H9 (cell line): ENCODE results near the gene FOXP2. TPM values are rescaled to one million over a fixed set of nuclear protein-coding genes. Genes with fewer than 3 reads are reported as not detected.

Experiments used
- DNase-seq: peaks from one replicate; pipeline ENCODE4 v3.0.0-alpha.2; 2017
- H2AFZ ChIP-seq: one replicate; pipeline ENCODE4 v1.6.1; 2013; ENCODE audit warnings: mild to moderate bottlenecking, low read length, control low read depth, moderate library complexity
- H2AK5ac ChIP-seq: 2 replicates; pipeline ENCODE4 v1.6.1; 2013; ENCODE audit warnings: low read length, control low read depth, mixed read lengths; ENCODE audit not compliant: insufficient read length
- H2BK120ac ChIP-seq: one replicate; pipeline ENCODE4 v1.6.1; 2013; ENCODE audit warnings: low read depth, mild to moderate bottlenecking, low read length, control low read depth, inconsistent platforms; ENCODE audit not compliant: poor library complexity, severe bottlenecking
- H2BK12ac ChIP-seq: 2 replicates; pipeline ENCODE4 v1.6.1; 2013; ENCODE audit warnings: low read length, control low read depth, mixed read lengths, low read depth; ENCODE audit not compliant: insufficient read length
- H2BK15ac ChIP-seq: 2 replicates; pipeline ENCODE4 v1.6.1; 2013; ENCODE audit warnings: low read depth, low read length, control low read depth
- H2BK20ac ChIP-seq: one replicate; pipeline ENCODE4 v1.6.1; 2013; ENCODE audit warnings: low read depth, mild to moderate bottlenecking, low read length, control low read depth, inconsistent platforms; ENCODE audit not compliant: poor library complexity, severe bottlenecking
- H2BK5ac ChIP-seq: 2 replicates; pipeline ENCODE4 v1.6.1; 2013; ENCODE audit warnings: low read length, control low read depth, mixed read lengths; ENCODE audit not compliant: insufficient read length
- H3K14ac ChIP-seq: 2 replicates; pipeline ENCODE4 v1.6.1; 2013; ENCODE audit warnings: low read length, control low read depth; ENCODE audit not compliant: insufficient read depth
- H3K18ac ChIP-seq: 2 replicates; pipeline ENCODE4 v1.6.1; 2013; ENCODE audit warnings: low read depth, mild to moderate bottlenecking, mixed read lengths, low read length, control low read depth; ENCODE audit not compliant: insufficient read length
- H3K23ac ChIP-seq: 2 replicates; pipeline ENCODE4 v1.6.1; 2013; ENCODE audit warnings: low read length, control low read depth, mixed read lengths, low read depth; ENCODE audit not compliant: insufficient read length
- H3K23me2 ChIP-seq: 2 replicates; pipeline ENCODE4 v1.6.1; 2013; ENCODE audit warnings: low read depth, mild to moderate bottlenecking, mixed read lengths, low read length, control low read depth; ENCODE audit not compliant: insufficient read length, poor library complexity, severe bottlenecking
- H3K27ac ChIP-seq: 2 replicates; pipeline ENCODE4 v1.5.1; 2013; ENCODE audit warnings: low read length, control low read depth, mixed read lengths, low read depth; ENCODE audit not compliant: insufficient read length
- H3K27me3 ChIP-seq: 2 replicates; pipeline ENCODE4 v1.6.1; 2013; ENCODE audit warnings: low read length, control low read depth, inconsistent platforms; ENCODE audit not compliant: insufficient read depth
- H3K4ac ChIP-seq: 2 replicates; pipeline ENCODE4 v1.6.1; 2013; ENCODE audit warnings: low read depth, mild to moderate bottlenecking, control low read depth, inconsistent platforms, low read length, moderate library complexity
- H3K4me1 ChIP-seq: 2 replicates; pipeline ENCODE4 v1.6.1; 2013; ENCODE audit warnings: low read length, control low read depth, inconsistent platforms; ENCODE audit not compliant: insufficient read depth
- H3K4me2 ChIP-seq: 2 replicates; pipeline ENCODE4 v1.6.1; 2013; ENCODE audit warnings: low read length, control low read depth, mixed read lengths; ENCODE audit not compliant: insufficient read length, insufficient read depth
- H3K56ac ChIP-seq: 2 replicates; pipeline ENCODE4 v1.6.1; 2013; ENCODE audit warnings: low read depth, mild to moderate bottlenecking, mixed read lengths, low read length, control low read depth; ENCODE audit not compliant: insufficient read length
- H3K79me1 ChIP-seq: 2 replicates; pipeline ENCODE4 v1.6.1; 2013; ENCODE audit warnings: low read depth, mild to moderate bottlenecking, moderate library complexity, low read length, control low read depth, inconsistent platforms; ENCODE audit not compliant: insufficient read depth, poor library complexity, severe bottlenecking
- H3K79me2 ChIP-seq: 2 replicates; pipeline ENCODE4 v1.6.1; 2013; ENCODE audit warnings: low read length, control low read depth, inconsistent platforms; ENCODE audit not compliant: insufficient read depth
- H3K9ac ChIP-seq: 2 replicates; pipeline ENCODE4 v1.6.1; 2013; ENCODE audit warnings: low read length, control low read depth, mixed read lengths; ENCODE audit not compliant: insufficient read length; ENCODE audit errors: extremely low read depth
- H3K9me3 ChIP-seq: one replicate; pipeline ENCODE4 v1.6.1; 2013; ENCODE audit warnings: low read depth, low read length, inconsistent platforms; ENCODE audit not compliant: control insufficient read depth
- H3T11ph ChIP-seq: one replicate; pipeline ENCODE4 v1.6.1; 2013; ENCODE audit warnings: mild to moderate bottlenecking, low read length, control low read depth, inconsistent platforms
- H4K20me1 ChIP-seq: one replicate; pipeline ENCODE4 v1.6.1; 2013; ENCODE audit not compliant: control insufficient read depth, insufficient read length, insufficient read depth
- H4K5ac ChIP-seq: 2 replicates; pipeline ENCODE4 v1.6.1; 2013; ENCODE audit warnings: low read depth, mild to moderate bottlenecking, mixed read lengths, low read length, control low read depth; ENCODE audit not compliant: insufficient read length
- H4K8ac ChIP-seq: replicated peaks from 2 replicates; pipeline ENCODE4 v1.6.1; 2013; ENCODE audit warnings: low read length, control low read depth, mixed read lengths, low read depth; ENCODE audit not compliant: insufficient read length
- H4K91ac ChIP-seq: 2 replicates; pipeline ENCODE4 v1.6.1; 2013; ENCODE audit warnings: low read depth, mild to moderate bottlenecking, moderate library complexity, mixed read lengths, low read length, control low read depth; ENCODE audit not compliant: insufficient read length
- H3K27ac Mint-ChIP-seq, 3 experiments: 2 replicates in 2 of 3; 3 replicates in 1 of 3; pipeline ENCODE4 v1.8.0; 2020 to 2021; ENCODE audit warnings: mixed read lengths in 3 of 3, mild to moderate bottlenecking in 1 of 3, moderate library complexity in 1 of 3
- H3K27me3 Mint-ChIP-seq: 2 replicates; pipeline ENCODE4 v1.8.0; 2021; ENCODE audit warnings: low read depth, mild to moderate bottlenecking, moderate library complexity, mixed read lengths
- H3K36me3 Mint-ChIP-seq, 3 experiments: 2 replicates in 2 of 3; 3 replicates in 1 of 3; pipeline ENCODE4 v1.8.0; 2020 to 2021; ENCODE audit warnings: low read depth in 3 of 3, mixed read lengths in 3 of 3; ENCODE audit not compliant: insufficient read depth in 1 of 3
- H3K4me1 Mint-ChIP-seq, 2 experiments: 2 replicates each; pipeline ENCODE4 v1.8.0; 2020; ENCODE audit warnings: mixed read lengths in 2 of 2
- H3K4me3 Mint-ChIP-seq, 2 experiments: 2 replicates in 1 of 2; 3 replicates in 1 of 2; pipeline ENCODE4 v1.8.0; 2020 to 2021; ENCODE audit warnings: mild to moderate bottlenecking in 2 of 2, mixed read lengths in 2 of 2, moderate library complexity in 1 of 2
- H3K9me3 Mint-ChIP-seq, 2 experiments: 2 replicates in 1 of 2; 3 replicates in 1 of 2; pipeline ENCODE4 v1.8.0; 2020; ENCODE audit warnings: mild to moderate bottlenecking in 2 of 2, mixed read lengths in 2 of 2, moderate library complexity in 1 of 2
- CTCF ChIP-seq: fragments of 200-600 bp; sonication (generic); conservative IDR thresholded peaks from 3 replicates; pipeline ENCODE4 v1.8.0; 2021; ENCODE audit warnings: antibody characterized with exemption, mild to moderate bottlenecking
- WGBS: extraction: QIAGEN DNeasy Blood & Tissue Kit; methylation state at CpG from one replicate; pipeline ENCODE4 v1.1.7; 2013; ENCODE audit warnings: missing lambda C conversion rate, low lambda C conversion rate, mixed read lengths; ENCODE audit not compliant: insufficient read length; ENCODE audit errors: extremely low coverage; 5-methylcytosine and 5-hydroxymethylcytosine counted together
- total RNA-seq: library from RNA; stranded (reverse); gene quantifications from 2 replicates; pipeline ENCODE4 v1.2.1, GENCODE V29; 2021

The FOXP2 gene
- total RNA-seq, 1 experiment from 2014 or later = not detected

- H3K27ac ChIP-seq = no peak overlapping the region
- H3K4ac ChIP-seq = no peak overlapping the region
These were observed 1.7 kb downstream of the FOXP2 start for GRCh38 chr7:114416129-114416990.

More at GRCh38 chr7:114416129-114416990, 1.7 kb downstream of the FOXP2 start:
- no peak overlapping the region for H4K91ac ChIP-seq
- no peak overlapping the region for H2BK20ac ChIP-seq
- Mint-ChIP-seq H3K4me1 (peaks cover 0 to 5% of the 10 kb centered on the region in 2 experiments; a peak in 1 of 4 replicates), H3K27me3 (no peaks in the 10 kb centered on the region), H3K4me3 (no peak overlapping the region), H3K9me3 (no peaks in the 10 kb centered on the region), H3K36me3 (no peaks in the 10 kb centered on the region), H3K27ac (no peak overlapping the region)
- H2BK15ac ChIP-seq = no peak overlapping the region
- no peaks in the 10 kb centered on the region for H3K23me2 ChIP-seq
- no peak for DNase-seq
- H3T11ph ChIP-seq = no peak overlapping the region
- H3K27me3 ChIP-seq = no peaks in the 10 kb centered on the region
- H3K9ac ChIP-seq = no peak overlapping the region
- no peak overlapping the region for H3K56ac ChIP-seq
- no peak overlapping the region for H2AFZ ChIP-seq
- TF ChIP-seq CTCF = no peak
- no peaks in the 10 kb centered on the region for H3K79me1 ChIP-seq
- H3K4me1 ChIP-seq = no peaks in the 10 kb centered on the region
- H3K9me3 ChIP-seq = no peaks in the 10 kb centered on the region
- H4K20me1 ChIP-seq = no peaks in the 10 kb centered on the region
- no peak overlapping the region for H2BK12ac ChIP-seq
- no peak overlapping the region for H3K4me2 ChIP-seq
- no peak overlapping the region for H2AK5ac ChIP-seq
- no peak overlapping the region for H3K14ac ChIP-seq
- no peak overlapping the region for H4K5ac ChIP-seq
- no peak overlapping the region for H3K18ac ChIP-seq
- H2BK5ac ChIP-seq = no peak overlapping the region
- H2BK120ac ChIP-seq = no peak overlapping the region
- no peaks in the 10 kb centered on the region for H3K79me2 ChIP-seq
- no peak overlapping the region for H4K8ac ChIP-seq
- no CpG with 5 or more reads among the region's 10 CpGs for WGBS
- no peak overlapping the region for H3K23ac ChIP-seq
